AG04449 (cell line): Measurements from ENCODE around the gene RBBP6.
"Not testable (repeated sequence)": the region's sequence is repeated elsewhere in the genome, so short reads cannot be mapped to it uniquely, and the experiment has no call there.

Source experiments
- CTCF ChIA-PET: fragments of 350-600 bp; formaldehyde crosslinking; extraction: SDS; loops from one replicate; lab custom pipeline; 2021; ENCODE audit warnings: antibody characterized with exemption; lab: Yijun Ruan, JAX
- POLR2A ChIA-PET: fragments of 400-600, 350-600 bp; formaldehyde crosslinking; extraction: SDS; loops from one replicate; lab custom pipeline; 2020; ENCODE audit warnings: antibody characterized with exemption, inconsistent platforms; lab: Yijun Ruan, JAX
- DNase-seq: peaks from one replicate; pipeline ENCODE4 v3.0.0-alpha.2; 2010; ENCODE audit warnings: low read depth, low spot score
- H3K4me3 ChIP-seq: 2 replicates; pipeline ENCODE4 v1.5.1; 2011; ENCODE audit warnings: low read depth, mild to moderate bottlenecking, control low read depth, low read length
- TF ChIP-seq, protein P1 (sequence below): IDR thresholded peaks from one replicate; pipeline ENCODE4 v1.5.1; 2011; ENCODE audit warnings: mild to moderate bottlenecking, moderate library complexity, low read length, control low read depth, inconsistent platforms; ENCODE audit not compliant: insufficient read depth; ENCODE audit errors: missing control alignments

Gene RBBP6

DNA sequence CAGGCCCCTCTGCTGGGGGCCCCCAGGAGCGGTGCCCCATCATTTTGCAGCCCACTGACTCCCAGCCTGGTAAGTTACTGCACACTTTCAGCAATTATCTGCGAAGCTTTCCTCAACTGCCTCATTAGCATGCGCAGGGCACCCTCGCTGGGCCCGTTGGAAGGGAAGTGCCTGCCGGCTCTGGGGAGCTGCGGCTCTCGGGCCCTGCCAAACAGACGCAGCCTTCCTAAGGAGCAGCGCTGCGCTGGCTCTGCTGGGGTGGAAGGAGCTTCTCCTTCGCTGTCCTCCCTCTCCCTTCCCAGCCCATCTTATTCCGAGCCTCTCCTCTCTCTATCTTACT, 71.0 kb downstream of the RBBP6 start:
- ChIA-PET POLR2A (interaction anchor here (0.7 kb wide), 1 partner anchor 13 kb away, joined by 5 read pairs; no protein-coding TSS in a partner anchor), CTCF (interaction anchor here (0.9 to 1.2 kb wide), 3 partner anchors 8 to 12 kb away, joined by 3 read pairs; no protein-coding TSS in a partner anchor)
- H3K4me3 ChIP-seq: peak overlapping the region; percentile 3; the same call in 1 of the 2 replicates
- TF ChIP-seq, protein P1, sequence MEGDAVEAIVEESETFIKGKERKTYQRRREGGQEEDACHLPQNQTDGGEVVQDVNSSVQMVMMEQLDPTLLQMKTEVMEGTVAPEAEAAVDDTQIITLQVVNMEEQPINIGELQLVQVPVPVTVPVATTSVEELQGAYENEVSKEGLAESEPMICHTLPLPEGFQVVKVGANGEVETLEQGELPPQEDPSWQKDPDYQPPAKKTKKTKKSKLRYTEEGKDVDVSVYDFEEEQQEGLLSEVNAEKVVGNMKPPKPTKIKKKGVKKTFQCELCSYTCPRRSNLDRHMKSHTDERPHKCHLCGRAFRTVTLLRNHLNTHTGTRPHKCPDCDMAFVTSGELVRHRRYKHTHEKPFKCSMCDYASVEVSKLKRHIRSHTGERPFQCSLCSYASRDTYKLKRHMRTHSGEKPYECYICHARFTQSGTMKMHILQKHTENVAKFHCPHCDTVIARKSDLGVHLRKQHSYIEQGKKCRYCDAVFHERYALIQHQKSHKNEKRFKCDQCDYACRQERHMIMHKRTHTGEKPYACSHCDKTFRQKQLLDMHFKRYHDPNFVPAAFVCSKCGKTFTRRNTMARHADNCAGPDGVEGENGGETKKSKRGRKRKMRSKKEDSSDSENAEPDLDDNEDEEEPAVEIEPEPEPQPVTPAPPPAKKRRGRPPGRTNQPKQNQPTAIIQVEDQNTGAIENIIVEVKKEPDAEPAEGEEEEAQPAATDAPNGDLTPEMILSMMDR: no peak
- DNase-seq: no peak

DNA sequence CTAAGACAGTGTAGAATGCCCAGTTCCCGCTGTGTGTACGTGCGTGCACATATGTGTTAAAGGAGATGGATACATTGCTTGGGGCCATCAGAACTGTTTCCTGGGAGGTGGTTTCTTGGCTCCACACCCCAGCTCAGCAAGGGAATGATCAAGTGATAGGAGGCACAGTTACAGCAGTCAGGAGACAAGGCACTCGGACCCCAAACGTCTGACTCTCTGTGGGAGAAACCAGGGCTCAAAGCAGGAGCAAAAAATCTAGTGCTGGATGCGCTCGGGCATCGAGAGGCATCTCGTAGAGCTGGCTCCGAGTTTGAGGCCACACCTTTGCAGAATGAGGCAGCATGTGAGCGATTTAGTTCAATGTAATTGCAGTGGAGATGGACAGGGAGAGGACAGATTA, 71.9 kb downstream of the RBBP6 start:
- H3K4me3 ChIP-seq: no peak overlapping the region
- TF ChIP-seq, protein P1: no peak
- DNase-seq: no peak
- POLR2A ChIA-PET: interaction anchor here (0.7 kb wide), 1 partner anchor 12 kb away, joined by 5 read pairs; no protein-coding TSS in a partner anchor
- CTCF ChIA-PET: interaction anchor here (0.9 to 1.1 kb wide), 2 partner anchors 7 to 13 kb away, joined by 3 read pairs; no protein-coding TSS in a partner anchor

GRCh38 chr16:24612656-24613055, 73.3 kb downstream of the RBBP6 start:
- CTCF ChIA-PET: no interaction called here

GRCh38 chr16:24613267-24613666, 73.9 kb downstream of the RBBP6 start:
- CTCF ChIA-PET, H3K4me3 ChIP-seq, POLR2A ChIA-PET, DNase-seq: not testable (repeated sequence)

More at GRCh38 chr16:24612656-24613055, 73.3 kb downstream of the RBBP6 start:
- POLR2A ChIA-PET: no interaction called here
- TF ChIP-seq, protein P1: no peak
- H3K4me3 ChIP-seq: no peak overlapping the region
- DNase-seq: no peak

DNA sequence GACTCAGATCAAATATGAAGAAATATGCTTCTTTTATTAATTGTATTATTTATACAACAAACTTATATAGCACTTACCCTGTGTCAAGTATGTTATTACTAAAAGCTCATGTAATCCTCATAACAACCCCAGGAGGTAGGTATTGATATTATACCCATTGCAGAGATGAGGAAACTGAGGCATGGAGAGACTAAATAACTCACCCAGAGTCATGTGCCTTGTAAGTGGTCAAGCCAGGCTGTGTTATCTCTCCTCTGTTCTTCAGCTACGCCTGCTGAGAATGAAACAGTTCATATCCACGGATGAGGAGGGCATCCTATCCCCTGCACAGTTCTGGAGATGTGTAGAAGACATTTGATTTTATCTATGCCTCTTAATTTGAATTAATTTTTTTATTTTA, 78.1 kb downstream of the RBBP6 start:
- ChIA-PET POLR2A (no interaction called here), CTCF (no interaction called here)
- DNase-seq: no peak
- TF ChIP-seq, protein P1: no peak
- H3K4me3 ChIP-seq: no peak overlapping the region
